HepG2 (cell line): Measurements from ENCODE around the gene CEP104. TPM values are rescaled to one million over a fixed set of nuclear protein-coding genes. Genes with fewer than 3 reads are reported as not detected.

Source experiments
- AGO1 ChIP-seq: fragments of 200-400 bp; formaldehyde crosslinking; IDR thresholded peaks from 2 replicates; pipeline ENCODE4 v1.6.1; 2017; ENCODE audit warnings: mild to moderate bottlenecking, low read depth, low read length, moderate library complexity; ENCODE audit not compliant: poor library complexity, severe bottlenecking
- AGO2 ChIP-seq: fragments of 200-400 bp; formaldehyde crosslinking; optimal IDR thresholded peaks from 2 replicates; pipeline ENCODE3; 2017; ENCODE audit warnings: mild to moderate bottlenecking, low read depth, low read length, moderate library complexity
- ARNT ChIP-seq: fragments of 450-650 bp; IDR thresholded peaks from 2 replicates; pipeline ENCODE4 v1.6.1; 2017
- CCDC6 ChIP-seq: sonication (generic); formaldehyde crosslinking; IDR thresholded peaks from 2 replicates; pipeline ENCODE4 v1.8.1; 2022; ENCODE audit warnings: mild to moderate bottlenecking, missing genetic modification reagents, moderate library complexity
- JARID2 ChIP-seq: sonication (generic); formaldehyde crosslinking; IDR thresholded peaks from 2 replicates; pipeline ENCODE4 v1.8.1; 2023; ENCODE audit warnings: missing genetic modification reagents, inconsistent platforms; ENCODE audit not compliant: insufficient replicate concordance
- SMAD1 ChIP-seq: sonication (generic); formaldehyde crosslinking; IDR thresholded peaks from 2 replicates; pipeline ENCODE4 v1.4.0; 2020; ENCODE audit warnings: missing genetic modification reagents, low read depth, mild to moderate bottlenecking, borderline replicate concordance
- SRSF1 ChIP-seq: fragments of 200-400 bp; formaldehyde crosslinking; optimal IDR thresholded peaks from 2 replicates; pipeline ENCODE3; 2017; ENCODE audit warnings: mild to moderate bottlenecking, low read depth, low read length, moderate library complexity
- TP53 ChIP-seq: sonication (generic); formaldehyde crosslinking; conservative IDR thresholded peaks from 2 replicates; pipeline ENCODE4 v1.4.0; 2020; ENCODE audit warnings: missing genetic modification reagents
- U2AF1 ChIP-seq: fragments of 200-400 bp; formaldehyde crosslinking; optimal IDR thresholded peaks from 2 replicates; pipeline ENCODE3; 2017; ENCODE audit warnings: mild to moderate bottlenecking, low read depth, low read length
- ZBTB38 ChIP-seq: sonication (generic); formaldehyde crosslinking; IDR thresholded peaks from 2 replicates; pipeline ENCODE4 v1.5.1; 2020; ENCODE audit warnings: mild to moderate bottlenecking, missing genetic modification reagents
- polyA plus RNA-seq, 8 experiments: library from polyadenylated mRNA; depleted of rRNA in 3 of 8; stranded (reverse) in 7 of 8; unstranded in 1 of 8; fragments of >200 nt; fragmentation: Illumina TruSeq in 4 of 8; extraction: Trizol in 4 of 8; gene quantifications; 2 replicates each; pipeline versions ENCODE4 v1.2.1 to v1.2.3, GENCODE V29; 2011 to 2016; ENCODE audit warnings: low read depth in 4 of 8, missing spikeins in 1 of 8, mixed read lengths in 1 of 8; ENCODE audit not compliant: insufficient read depth in 1 of 8
- total RNA-seq, 5 experiments: library from RNA; depleted of rRNA; stranded (reverse); fragments of >200 nt; fragmentation: Illumina TruSeq; extraction: Trizol; gene quantifications; 2 replicates each; pipeline ENCODE4 v1.2.3, GENCODE V29; 2016; ENCODE audit warnings: low read depth in 1 of 5
- TF ChIP-seq, protein P1 (sequence below): sonication (generic); formaldehyde crosslinking; IDR thresholded peaks from 2 replicates; pipeline ENCODE4 v1.4.0; 2020; ENCODE audit warnings: missing genetic modification reagents
- TF ChIP-seq, protein P2 (sequence below): sonication (generic); formaldehyde crosslinking; IDR thresholded peaks from 2 replicates; pipeline ENCODE4 v1.5.1; 2020; ENCODE audit warnings: missing genetic modification reagents, mild to moderate bottlenecking, borderline replicate concordance
- TF ChIP-seq, protein P3 (sequence below): sonication (generic); formaldehyde crosslinking; IDR thresholded peaks from 2 replicates; pipeline ENCODE4 v1.4.0; 2020; ENCODE audit warnings: missing genetic modification reagents, borderline replicate concordance

Gene CEP104
- total and polyA plus RNA-seq, 2 of the 13 experiments (the other 11 are each of a cell fraction or from before 2014, with no cell fraction given) = 20.4 to 30.1 TPM

DNA sequence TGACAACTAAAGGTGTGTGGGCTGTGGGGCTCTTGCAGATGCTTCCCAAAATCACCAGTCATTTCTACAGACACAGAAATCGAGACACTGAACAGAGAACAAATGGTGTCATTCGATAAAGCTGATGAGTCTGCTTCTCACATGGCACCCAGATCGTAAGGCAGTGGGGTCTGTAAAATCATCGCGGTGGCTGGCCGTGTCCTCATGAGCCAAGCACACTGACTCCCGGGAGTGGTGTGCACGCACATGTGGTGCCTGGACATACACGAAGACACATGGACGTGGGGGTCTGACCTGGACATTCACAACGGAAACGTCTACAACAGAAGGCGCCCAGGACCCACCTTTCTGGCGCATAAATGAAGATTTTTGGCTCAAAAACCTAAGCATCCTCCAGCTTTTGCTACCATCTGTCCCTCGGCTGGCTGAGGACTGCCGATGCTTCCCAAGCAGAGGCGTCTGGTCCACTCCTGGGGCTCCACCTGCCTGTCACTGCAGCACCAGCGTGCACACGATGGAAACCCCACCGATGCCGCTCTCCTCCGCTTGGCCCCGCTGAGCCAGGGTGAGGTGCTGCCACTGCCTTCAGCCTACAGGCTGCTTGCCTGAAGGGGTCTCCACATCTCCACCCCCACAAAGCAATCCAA is 77.6 kb downstream of the CEP104 start (continued):
- TF ChIP-seq AGO1 (peak; percentile 92), ZBTB38 (CRISPR knock-in tag) (peak; percentile 82; the same call in 1 of the 2 replicates), TP53 (no peak), SRSF1 (peak; percentile 62), U2AF1 (no peak), CCDC6 (0 out of 2 replicates have a peak, but pooled peaks have one; percentile 46), SMAD1 (CRISPR knock-in tag) (no peak), ARNT (no peak), AGO2 (peak; percentile 59), JARID2 (no peak)
- TF ChIP-seq, protein P1, sequence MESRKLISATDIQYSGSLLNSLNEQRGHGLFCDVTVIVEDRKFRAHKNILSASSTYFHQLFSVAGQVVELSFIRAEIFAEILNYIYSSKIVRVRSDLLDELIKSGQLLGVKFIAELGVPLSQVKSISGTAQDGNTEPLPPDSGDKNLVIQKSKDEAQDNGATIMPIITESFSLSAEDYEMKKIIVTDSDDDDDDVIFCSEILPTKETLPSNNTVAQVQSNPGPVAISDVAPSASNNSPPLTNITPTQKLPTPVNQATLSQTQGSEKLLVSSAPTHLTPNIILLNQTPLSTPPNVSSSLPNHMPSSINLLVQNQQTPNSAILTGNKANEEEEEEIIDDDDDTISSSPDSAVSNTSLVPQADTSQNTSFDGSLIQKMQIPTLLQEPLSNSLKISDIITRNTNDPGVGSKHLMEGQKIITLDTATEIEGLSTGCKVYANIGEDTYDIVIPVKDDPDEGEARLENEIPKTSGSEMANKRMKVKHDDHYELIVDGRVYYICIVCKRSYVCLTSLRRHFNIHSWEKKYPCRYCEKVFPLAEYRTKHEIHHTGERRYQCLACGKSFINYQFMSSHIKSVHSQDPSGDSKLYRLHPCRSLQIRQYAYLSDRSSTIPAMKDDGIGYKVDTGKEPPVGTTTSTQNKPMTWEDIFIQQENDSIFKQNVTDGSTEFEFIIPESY (CRISPR knock-in tag) = peak; percentile 97
- TF ChIP-seq, protein P2, sequence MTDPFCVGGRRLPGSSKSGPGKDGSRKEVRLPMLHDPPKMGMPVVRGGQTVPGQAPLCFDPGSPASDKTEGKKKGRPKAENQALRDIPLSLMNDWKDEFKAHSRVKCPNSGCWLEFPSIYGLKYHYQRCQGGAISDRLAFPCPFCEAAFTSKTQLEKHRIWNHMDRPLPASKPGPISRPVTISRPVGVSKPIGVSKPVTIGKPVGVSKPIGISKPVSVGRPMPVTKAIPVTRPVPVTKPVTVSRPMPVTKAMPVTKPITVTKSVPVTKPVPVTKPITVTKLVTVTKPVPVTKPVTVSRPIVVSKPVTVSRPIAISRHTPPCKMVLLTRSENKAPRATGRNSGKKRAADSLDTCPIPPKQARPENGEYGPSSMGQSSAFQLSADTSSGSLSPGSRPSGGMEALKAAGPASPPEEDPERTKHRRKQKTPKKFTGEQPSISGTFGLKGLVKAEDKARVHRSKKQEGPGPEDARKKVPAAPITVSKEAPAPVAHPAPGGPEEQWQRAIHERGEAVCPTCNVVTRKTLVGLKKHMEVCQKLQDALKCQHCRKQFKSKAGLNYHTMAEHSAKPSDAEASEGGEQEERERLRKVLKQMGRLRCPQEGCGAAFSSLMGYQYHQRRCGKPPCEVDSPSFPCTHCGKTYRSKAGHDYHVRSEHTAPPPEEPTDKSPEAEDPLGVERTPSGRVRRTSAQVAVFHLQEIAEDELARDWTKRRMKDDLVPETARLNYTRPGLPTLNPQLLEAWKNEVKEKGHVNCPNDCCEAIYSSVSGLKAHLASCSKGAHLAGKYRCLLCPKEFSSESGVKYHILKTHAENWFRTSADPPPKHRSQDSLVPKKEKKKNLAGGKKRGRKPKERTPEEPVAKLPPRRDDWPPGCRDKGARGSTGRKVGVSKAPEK (CRISPR knock-in tag) = 0 out of 2 replicates have a peak, but pooled peaks have one; percentile 16
- TF ChIP-seq, protein P3, sequence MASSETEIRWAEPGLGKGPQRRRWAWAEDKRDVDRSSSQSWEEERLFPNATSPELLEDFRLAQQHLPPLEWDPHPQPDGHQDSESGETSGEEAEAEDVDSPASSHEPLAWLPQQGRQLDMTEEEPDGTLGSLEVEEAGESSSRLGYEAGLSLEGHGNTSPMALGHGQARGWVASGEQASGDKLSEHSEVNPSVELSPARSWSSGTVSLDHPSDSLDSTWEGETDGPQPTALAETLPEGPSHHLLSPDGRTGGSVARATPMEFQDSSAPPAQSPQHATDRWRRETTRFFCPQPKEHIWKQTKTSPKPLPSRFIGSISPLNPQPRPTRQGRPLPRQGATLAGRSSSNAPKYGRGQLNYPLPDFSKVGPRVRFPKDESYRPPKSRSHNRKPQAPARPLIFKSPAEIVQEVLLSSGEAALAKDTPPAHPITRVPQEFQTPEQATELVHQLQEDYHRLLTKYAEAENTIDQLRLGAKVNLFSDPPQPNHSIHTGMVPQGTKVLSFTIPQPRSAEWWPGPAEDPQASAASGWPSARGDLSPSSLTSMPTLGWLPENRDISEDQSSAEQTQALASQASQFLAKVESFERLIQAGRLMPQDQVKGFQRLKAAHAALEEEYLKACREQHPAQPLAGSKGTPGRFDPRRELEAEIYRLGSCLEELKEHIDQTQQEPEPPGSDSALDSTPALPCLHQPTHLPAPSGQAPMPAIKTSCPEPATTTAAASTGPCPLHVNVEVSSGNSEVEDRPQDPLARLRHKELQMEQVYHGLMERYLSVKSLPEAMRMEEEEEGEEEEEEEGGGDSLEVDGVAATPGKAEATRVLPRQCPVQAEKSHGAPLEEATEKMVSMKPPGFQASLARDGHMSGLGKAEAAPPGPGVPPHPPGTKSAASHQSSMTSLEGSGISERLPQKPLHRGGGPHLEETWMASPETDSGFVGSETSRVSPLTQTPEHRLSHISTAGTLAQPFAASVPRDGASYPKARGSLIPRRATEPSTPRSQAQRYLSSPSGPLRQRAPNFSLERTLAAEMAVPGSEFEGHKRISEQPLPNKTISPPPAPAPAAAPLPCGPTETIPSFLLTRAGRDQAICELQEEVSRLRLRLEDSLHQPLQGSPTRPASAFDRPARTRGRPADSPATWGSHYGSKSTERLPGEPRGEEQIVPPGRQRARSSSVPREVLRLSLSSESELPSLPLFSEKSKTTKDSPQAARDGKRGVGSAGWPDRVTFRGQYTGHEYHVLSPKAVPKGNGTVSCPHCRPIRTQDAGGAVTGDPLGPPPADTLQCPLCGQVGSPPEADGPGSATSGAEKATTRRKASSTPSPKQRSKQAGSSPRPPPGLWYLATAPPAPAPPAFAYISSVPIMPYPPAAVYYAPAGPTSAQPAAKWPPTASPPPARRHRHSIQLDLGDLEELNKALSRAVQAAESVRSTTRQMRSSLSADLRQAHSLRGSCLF (CRISPR knock-in tag) = no peak
